GM12873 (cell line): ENCODE measurements around the gene C1QL1.

ENCODE experiments used
- CTCF ChIP-seq: IDR thresholded peaks from 2 replicates; pipeline ENCODE4 v1.5.1; 2012; ENCODE audit warnings: low read depth, mild to moderate bottlenecking, moderate library complexity, low read length, control low read depth; ENCODE audit not compliant: insufficient read depth; ENCODE audit errors: missing control alignments

The C1QL1 gene

GRCh38 chr17:45008216-45008615 lies 40.1 kb upstream of the C1QL1 start:
- no peak for TF ChIP-seq CTCF

GRCh38 chr17:45006927-45007461 lies 38.9 kb upstream of the C1QL1 start:
- TF ChIP-seq CTCF: no peak

- TF ChIP-seq CTCF: no peak
Measured at GRCh38 chr17:45005700-45006099, 37.6 kb upstream of the C1QL1 start.

GRCh38 chr17:45004388-45004787 lies 36.3 kb upstream of the C1QL1 start:
- no peak for TF ChIP-seq CTCF

GRCh38 chr17:45003877-45004276 lies 35.8 kb upstream of the C1QL1 start:
- TF ChIP-seq CTCF: no peak

GRCh38 chr17:45001310-45001709 lies 33.2 kb upstream of the C1QL1 start:
- no peak for TF ChIP-seq CTCF

- TF ChIP-seq CTCF: no peak
Measured at GRCh38 chr17:44999433-44999832, 31.3 kb upstream of the C1QL1 start.

GRCh38 chr17:44998646-44999045 lies 30.5 kb upstream of the C1QL1 start:
- no peak for TF ChIP-seq CTCF
